KMS-11 (cell line): ENCODE data around the gene MYPN.

Experiments
- H2AFZ ChIP-seq: fragments of 200-600 bp; sonication (generic); 2 replicates; pipeline ENCODE4 v1.6.1; 2016; ENCODE audit warnings: antibody characterized with exemption, mixed run types, low read depth
- H3K27ac ChIP-seq: fragments of 200-600 bp; sonication (generic); 2 replicates; pipeline ENCODE4 v1.6.1; 2016; ENCODE audit warnings: mild to moderate bottlenecking, mixed run types
- H3K27me3 ChIP-seq: fragments of 200-600 bp; sonication (generic); 2 replicates; pipeline ENCODE4 v1.6.1; 2017; ENCODE audit warnings: mild to moderate bottlenecking, low read depth, mixed run types, moderate library complexity; ENCODE audit not compliant: insufficient read depth
- H3K36me3 ChIP-seq: fragments of 200-600 bp; sonication (generic); 2 replicates; pipeline ENCODE4 v1.6.1; 2017; ENCODE audit warnings: mild to moderate bottlenecking, mixed run types; ENCODE audit not compliant: insufficient read depth
- H3K4me1 ChIP-seq: fragments of 200-600 bp; sonication (generic); 2 replicates; pipeline ENCODE4 v1.6.1; 2016; ENCODE audit warnings: mild to moderate bottlenecking, low read depth, mixed run types; ENCODE audit not compliant: poor library complexity, severe bottlenecking
- H3K4me2 ChIP-seq: fragments of 200-600 bp; sonication (generic); 2 replicates; pipeline ENCODE4 v1.7.0; 2016; ENCODE audit warnings: mild to moderate bottlenecking, mixed run types
- H3K4me3 ChIP-seq: fragments of 200-600 bp; sonication (generic); IDR thresholded peaks from 2 replicates; pipeline ENCODE4 v1.6.1; 2017; ENCODE audit warnings: low read depth, low read length, mixed read lengths; ENCODE audit not compliant: insufficient read depth
- H3K79me2 ChIP-seq: fragments of 200-600 bp; sonication (generic); 2 replicates; pipeline ENCODE4 v1.6.1; 2016; ENCODE audit warnings: low read depth, mixed run types; ENCODE audit not compliant: insufficient read depth
- H3K9ac ChIP-seq: fragments of 200-600 bp; sonication (generic); 2 replicates; pipeline ENCODE4 v1.6.1; 2016; ENCODE audit warnings: mild to moderate bottlenecking, mixed run types
- H4K20me1 ChIP-seq: fragments of 200-600 bp; sonication (generic); 2 replicates; pipeline ENCODE4 v1.6.1; 2016; ENCODE audit warnings: mild to moderate bottlenecking, mixed run types; ENCODE audit not compliant: insufficient read depth
- TF ChIP-seq, protein P1 (sequence below): fragments of 200-600 bp; sonication (generic); conservative IDR thresholded peaks from 2 replicates; pipeline ENCODE4 v1.6.1; 2017; ENCODE audit warnings: low read depth, mild to moderate bottlenecking, antibody characterized with exemption, low read length, moderate library complexity, mixed read lengths

Gene MYPN

DNA sequence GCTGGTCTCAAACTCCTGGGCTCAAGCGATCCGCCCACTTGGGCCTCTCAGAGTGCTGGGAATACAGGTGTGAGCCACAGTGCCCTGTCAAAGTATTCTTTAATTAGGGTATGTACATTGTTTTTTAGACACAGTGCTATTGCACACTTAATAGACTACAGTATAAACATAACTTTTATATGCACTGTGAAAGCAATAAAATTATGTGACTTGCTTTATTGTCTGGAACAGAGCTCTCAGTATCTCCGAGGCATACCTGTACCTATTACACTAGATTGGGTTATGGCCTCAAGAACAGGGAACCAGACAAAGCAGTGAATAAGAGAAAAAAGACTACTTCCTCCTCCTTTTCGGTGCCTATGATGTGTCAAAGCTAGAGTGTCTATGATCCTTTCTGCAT, 109.5 kb downstream of the MYPN start:
- H3K4me3 ChIP-seq, result no peak overlapping the region
- no peak overlapping the region for H3K4me2 ChIP-seq
- H3K9ac ChIP-seq, result no peak overlapping the region
- H3K36me3 ChIP-seq, result no peaks in the 10 kb centered on the region
- no peaks in the 10 kb centered on the region for H3K4me1 ChIP-seq
- H2AFZ ChIP-seq, result no peak overlapping the region
- no peak overlapping the region for H3K27ac ChIP-seq
- H3K79me2 ChIP-seq, result no peaks in the 10 kb centered on the region
- no peaks in the 10 kb centered on the region for H4K20me1 ChIP-seq
- H3K27me3 ChIP-seq, result no peaks in the 10 kb centered on the region
- TF ChIP-seq, protein P1, sequence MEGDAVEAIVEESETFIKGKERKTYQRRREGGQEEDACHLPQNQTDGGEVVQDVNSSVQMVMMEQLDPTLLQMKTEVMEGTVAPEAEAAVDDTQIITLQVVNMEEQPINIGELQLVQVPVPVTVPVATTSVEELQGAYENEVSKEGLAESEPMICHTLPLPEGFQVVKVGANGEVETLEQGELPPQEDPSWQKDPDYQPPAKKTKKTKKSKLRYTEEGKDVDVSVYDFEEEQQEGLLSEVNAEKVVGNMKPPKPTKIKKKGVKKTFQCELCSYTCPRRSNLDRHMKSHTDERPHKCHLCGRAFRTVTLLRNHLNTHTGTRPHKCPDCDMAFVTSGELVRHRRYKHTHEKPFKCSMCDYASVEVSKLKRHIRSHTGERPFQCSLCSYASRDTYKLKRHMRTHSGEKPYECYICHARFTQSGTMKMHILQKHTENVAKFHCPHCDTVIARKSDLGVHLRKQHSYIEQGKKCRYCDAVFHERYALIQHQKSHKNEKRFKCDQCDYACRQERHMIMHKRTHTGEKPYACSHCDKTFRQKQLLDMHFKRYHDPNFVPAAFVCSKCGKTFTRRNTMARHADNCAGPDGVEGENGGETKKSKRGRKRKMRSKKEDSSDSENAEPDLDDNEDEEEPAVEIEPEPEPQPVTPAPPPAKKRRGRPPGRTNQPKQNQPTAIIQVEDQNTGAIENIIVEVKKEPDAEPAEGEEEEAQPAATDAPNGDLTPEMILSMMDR, result no peak

DNA sequence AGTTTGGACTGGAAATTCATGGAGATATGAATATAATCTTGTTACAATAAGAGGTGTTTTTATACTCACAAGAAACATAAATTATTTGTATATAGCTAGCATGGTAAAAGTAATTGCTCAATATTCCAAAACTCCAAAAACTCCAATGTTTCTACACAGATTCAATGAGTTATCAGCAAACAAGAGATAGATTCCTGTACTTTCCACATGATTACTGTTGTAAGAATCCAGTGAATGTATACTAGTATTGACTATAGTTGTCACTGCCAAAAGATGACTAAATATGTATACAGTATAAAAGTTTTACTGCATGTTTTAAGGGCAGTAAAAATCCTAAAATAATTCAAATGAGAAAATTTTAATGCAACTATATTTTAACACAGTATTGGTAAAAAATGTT, 111.9 kb downstream of the MYPN start:
- Histone ChIP-seq H3K4me1 (no peaks in the 10 kb centered on the region), H4K20me1 (no peaks in the 10 kb centered on the region), H2AFZ (no peak overlapping the region), H3K79me2 (no peaks in the 10 kb centered on the region), H3K9ac (no peak overlapping the region), H3K36me3 (no peaks in the 10 kb centered on the region), H3K27ac (no peak overlapping the region), H3K27me3 (no peaks in the 10 kb centered on the region), H3K4me2 (no peak overlapping the region), H3K4me3 (no peak overlapping the region)
- TF ChIP-seq, protein P1, result no peak

DNA sequence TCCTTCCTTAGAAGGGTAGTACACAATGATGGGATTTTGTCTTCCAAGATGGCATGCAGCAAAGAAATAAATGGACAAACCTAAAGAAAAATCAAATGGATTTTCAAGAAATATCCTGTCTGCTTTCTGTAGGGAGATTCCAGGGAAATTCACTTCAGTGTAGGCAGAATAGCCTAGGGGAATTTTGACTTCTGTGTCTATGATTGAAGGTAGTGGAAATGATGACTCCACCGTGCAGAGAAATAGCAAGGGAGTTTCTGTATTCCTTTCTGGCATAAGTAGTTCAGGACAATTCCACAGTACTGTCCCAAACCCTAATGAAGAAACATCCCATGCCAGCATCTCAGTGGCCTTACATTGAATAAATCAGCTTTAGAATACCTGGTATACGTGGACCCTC, 113.1 kb downstream of the MYPN start:
- Histone ChIP-seq H3K27me3 (no peaks in the 10 kb centered on the region), H3K9ac (no peak overlapping the region), H3K4me2 (no peak overlapping the region), H3K4me1 (no peaks in the 10 kb centered on the region), H3K27ac (no peak overlapping the region), H2AFZ (no peak overlapping the region), H4K20me1 (no peaks in the 10 kb centered on the region), H3K36me3 (no peaks in the 10 kb centered on the region), H3K79me2 (no peaks in the 10 kb centered on the region), H3K4me3 (no peak overlapping the region)
- TF ChIP-seq, protein P1, result no peak

DNA sequence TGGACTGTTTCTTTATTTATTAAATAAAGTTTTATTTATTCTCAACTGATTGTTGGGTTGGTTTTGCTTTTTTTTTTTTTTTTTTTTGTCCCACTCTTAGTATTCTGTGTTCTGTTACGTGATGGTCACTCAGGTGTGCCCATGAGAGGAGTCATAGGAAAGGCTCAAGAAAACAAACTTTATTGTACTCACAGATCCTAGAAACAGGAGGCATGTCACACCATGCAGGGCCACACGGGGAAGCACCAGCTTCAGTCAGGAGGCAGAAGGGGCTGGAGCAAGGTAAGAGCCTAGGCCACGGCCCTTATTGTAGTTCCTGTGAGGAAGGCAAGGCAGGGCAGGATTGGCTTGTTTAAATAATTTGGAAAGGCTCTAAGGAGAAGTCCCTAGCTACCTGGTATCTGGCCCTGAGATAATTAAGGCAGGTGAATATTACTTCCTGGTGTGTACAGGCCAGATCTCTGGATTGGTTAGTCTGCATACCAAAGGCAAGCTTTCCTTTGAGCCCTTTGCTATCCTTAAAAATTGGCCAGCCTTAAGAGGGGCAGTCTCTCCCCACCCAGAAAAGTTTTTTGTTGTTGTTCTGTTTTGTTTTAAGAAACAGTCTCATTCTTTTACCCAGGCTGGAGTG, 114.4 kb downstream of the MYPN start:
- TF ChIP-seq, protein P1, result no peak
- Histone ChIP-seq H3K4me3 (no peak overlapping the region), H3K27ac (no peak overlapping the region), H3K79me2 (no peaks in the 10 kb centered on the region), H3K9ac (no peak overlapping the region), H3K4me2 (no peak overlapping the region), H3K27me3 (no peaks in the 10 kb centered on the region), H3K36me3 (no peaks in the 10 kb centered on the region), H2AFZ (no peak overlapping the region), H4K20me1 (no peaks in the 10 kb centered on the region), H3K4me1 (no peaks in the 10 kb centered on the region)
